NOMO-1 treated with DMSO at 0.1 percent for 48 hours (cell line): ENCODE results near the gene SAFB2.
A peak's percentile ranks its signal among the peaks of the same experiment; 100 is the strongest.

Source experiments
- DNase-seq: peaks from one replicate; lab custom pipeline; 2025; ENCODE audit not compliant: unreplicated experiment; lab: John Stamatoyannopoulos, UW

Gene SAFB2

GRCh38 chr19:5635427-5635826 is 12.9 kb upstream of the SAFB2 start:
- no peak for DNase-seq

DNA sequence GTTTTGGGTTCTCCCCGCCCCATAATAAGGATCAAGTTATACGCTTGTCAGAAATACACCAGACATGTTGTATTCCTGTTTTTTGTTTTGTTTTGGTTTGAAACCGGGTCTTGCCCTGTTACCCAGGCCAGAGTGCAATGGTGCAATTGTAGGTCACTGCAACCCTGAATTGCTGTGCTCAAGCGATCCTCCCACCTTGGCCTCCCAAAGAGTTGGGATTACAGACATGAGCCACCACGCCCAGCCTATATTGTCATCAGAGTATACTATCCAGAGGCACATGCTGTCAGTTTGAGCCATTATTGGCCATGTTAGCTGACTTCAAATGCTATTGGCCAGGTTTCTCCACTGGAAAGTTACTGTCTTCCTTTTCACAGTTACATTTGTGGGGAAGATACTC is 10.1 kb upstream of the SAFB2 start:
- DNase-seq, result no peak

DNA sequence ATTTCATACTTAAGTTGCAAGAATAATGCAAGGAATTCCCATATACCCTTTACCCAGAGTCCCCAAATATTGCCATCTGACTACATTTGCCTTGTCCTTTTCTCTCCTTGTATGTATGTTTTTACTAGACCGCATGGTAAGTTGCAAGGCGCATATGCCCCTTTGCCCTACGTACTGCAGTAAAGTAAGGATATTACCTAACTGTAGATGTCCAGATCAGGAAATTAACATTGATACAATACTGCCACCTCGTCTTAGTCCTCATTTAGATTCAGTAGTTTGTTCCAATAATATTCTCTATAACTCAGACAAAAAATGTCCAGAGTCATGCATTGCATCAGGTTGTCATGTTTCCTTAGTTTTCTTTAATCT is 9.7 kb upstream of the SAFB2 start:
- no peak for DNase-seq

DNA sequence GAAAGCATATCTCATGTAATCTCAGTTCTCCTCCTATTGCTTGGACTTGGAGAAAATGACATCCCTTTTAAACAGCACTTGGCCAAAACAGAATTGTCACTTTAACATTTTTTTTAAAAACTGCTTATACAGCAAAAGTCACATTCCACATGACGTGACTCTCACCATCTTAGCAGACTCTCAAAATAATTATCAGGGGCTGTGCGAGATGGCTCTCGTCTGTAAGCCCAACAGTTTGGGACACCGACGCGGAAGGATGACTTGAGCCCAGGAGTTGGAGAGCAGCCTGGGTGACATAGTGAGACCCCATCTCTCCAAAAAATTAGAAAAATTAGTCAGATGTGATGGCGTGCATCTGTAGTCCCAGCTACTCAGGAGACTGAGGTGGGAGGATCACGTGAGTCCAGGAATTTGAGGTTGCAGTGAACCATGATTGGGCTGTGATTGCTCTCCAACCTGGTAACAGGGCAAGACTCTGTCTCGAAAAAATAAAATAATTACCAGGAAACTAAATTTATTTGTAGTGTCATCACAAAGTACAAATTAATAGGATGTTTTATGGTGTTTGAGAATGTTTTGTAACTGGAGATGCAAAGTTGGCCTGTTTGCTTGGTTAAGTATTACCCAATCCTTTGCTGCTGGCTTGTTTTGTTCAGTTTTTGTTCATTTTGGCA is 9.1 kb upstream of the SAFB2 start:
- no peak for DNase-seq

- DNase-seq, result peak; percentile 80
These were observed 6.4 kb upstream of the SAFB2 start for GRCh38 chr19:5628919-5629481.

- peak; percentile 42 for DNase-seq
These were observed 5.9 kb upstream of the SAFB2 start for GRCh38 chr19:5628461-5628860.

- peak; percentile 96 for DNase-seq
These were observed 4.9 kb upstream of the SAFB2 start for GRCh38 chr19:5627395-5627904.

- DNase-seq, result no peak
These were observed 3.1 kb upstream of the SAFB2 start for GRCh38 chr19:5625641-5626040.

DNA sequence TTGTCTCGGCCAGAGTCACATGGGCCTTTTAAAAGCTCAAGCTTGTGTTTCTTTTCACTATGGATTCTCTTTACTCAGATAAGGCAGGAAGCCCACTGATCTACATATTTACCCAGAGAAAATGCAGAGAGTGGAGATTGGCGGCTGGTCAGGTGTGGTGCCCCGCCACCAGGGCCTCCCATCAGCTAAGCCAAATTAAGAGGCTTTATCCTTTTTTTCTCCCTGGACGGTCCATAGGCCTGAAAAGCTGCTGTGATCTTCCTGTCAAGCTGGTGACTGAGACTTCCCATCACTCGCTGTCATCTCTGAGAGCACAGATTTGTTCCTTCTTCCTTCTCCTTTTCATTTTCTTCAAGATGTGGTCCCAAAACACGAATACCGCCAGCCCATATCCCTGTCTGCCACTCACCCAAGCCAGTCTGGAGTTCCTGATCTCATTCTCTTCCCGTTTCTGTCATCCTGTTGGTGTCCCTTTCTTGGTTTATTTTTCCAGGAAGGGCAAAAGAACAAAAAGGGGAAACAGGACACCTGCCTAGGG is 2.2 kb upstream of the SAFB2 start:
- DNase-seq, result no peak

GRCh38 chr19:5624018-5624663 is 1.6 kb upstream of the SAFB2 start:
- DNase-seq, result no peak

DNA sequence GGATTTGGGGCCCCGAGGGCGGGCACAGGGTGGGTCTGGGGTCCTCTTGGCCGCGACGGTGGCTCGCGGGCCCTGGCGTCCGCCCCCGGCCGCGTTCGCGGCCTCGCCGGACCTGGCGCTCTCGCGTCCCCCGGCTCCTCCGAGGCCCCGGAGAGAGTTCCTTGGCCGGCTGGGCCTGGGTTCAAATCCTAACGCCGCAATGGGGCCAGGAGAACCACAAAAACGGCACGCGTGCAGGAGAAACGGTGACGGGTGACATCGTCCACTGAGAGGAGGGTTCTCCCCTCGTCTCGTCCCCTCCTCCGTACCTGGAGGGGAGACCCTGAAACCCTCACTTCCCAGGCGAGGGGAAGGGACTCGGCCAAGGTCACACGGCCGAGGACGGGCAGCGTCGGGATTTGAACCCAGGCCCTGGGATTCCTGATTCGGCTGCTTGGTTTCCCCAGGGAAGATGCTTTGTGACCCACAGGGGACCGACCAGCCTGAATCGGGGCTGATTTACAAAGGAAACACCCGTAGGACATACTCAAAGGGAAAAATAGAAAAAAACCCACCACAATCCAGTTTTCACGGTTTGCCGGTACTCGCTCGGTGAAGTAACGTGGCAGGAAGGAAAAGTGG is 931 bp upstream of the SAFB2 start:
- DNase-seq, result no peak

DNA sequence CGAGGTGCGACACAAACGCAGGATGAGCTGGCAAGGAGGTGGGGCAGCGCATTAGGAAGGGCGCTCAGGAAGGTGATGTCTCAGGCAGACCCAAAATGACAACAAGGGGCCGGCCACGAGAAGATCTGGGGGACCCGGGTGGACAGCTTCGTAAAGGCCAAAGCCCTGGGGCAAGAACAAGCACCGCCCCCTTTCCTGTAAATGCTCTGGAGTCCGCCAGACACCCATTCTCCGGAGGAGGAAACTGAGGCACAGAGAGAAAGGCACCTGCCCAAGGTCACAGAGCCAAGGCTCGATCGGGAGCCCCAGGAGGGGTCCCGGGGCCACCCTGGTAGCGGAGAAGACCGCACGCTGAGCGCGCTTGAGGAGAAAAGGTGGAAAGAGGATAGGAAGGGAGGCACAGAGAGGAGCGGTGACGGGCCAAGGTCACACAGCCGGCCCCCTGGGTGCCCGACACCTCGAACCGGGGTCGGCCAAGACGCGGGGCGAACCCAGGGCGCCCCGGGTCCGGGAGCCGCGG is 571 bp downstream of the SAFB2 start:
- no peak for DNase-seq

DNA sequence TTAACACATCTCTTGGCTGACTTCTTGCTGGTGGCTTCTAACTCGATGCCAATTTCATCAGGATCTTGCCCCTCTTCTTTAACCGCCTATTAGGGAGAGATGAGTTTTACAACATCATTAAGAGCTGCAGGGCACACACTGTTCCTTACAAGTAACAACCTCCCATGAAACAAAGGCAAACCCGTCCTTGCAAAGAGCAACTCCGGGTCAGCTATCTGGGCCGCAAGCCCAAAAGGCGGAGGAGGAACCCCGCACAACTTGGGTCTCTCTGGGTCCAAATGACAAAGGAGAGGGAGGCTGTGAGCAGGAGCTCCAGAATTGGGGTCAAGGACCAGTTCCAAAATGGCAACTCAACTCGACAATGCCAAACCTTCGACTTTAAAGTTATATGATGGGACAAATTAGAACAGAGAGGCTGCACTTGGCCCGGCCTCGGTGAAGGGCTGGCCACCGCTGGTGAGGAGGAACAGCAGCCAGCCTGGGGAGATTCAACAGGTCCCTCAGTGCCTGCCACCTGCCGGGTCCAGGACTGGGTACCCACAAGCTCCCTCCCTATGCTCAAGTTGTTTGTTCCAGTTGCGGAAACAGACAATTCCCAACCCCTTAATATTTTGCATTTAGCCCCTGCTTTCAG is 1.1 kb downstream of the SAFB2 start:
- DNase-seq, result no peak

DNA sequence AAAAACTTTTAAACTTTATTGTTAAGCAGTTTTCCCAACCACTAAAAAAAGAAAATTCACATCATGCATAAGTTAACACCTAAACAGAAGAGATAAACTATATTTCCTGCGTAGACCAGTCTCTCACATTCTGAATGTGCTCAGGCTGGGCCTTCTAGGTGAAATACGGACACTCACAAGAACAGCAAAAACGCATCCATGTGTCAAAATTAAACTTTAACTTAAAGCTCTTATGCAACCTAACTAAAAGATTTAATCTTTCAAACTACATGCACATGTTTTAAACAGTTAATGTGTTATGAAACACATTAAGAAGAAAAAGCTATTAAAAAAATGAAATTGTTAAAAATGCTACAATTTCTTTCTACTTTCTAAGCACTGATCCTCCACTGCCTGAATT is 2.6 kb downstream of the SAFB2 start:
- no peak for DNase-seq

DNA sequence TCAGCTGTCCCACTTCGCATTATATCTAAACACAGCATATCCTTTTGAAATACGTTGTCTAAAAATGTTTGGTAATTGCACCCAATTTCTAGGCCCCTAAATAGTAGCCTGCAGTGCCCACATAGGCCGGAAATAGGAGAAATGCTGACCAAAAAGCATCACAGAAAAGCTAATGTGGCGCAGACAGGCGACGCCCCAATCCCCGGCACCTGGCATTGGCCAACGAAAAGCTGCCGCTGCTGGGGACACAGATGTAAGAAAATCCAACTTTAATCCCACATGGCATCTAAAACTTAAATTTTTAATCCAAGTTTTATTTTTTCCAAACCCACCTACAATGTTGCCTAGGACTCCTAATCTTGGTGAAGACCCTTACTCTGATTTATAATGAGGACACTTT is 4.0 kb downstream of the SAFB2 start:
- no peak for DNase-seq

DNA sequence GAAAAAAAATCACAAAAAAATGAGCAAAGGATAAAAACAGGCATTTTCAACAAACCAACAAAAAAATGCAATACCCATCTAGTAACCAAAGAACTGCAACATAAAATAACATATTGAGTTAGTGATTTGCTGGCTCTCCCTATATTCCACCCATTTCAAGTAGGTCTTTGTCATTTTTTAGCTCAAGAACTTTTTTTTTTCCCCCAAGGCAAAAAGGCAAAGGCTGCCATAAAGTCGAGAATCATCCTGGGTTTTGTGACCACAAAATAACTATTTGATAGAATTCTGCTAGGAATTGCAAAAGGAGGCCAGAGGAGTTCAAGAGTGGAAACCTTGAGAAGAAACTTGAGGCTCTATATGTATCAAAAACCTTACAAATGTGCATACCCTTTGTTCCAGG is 5.5 kb downstream of the SAFB2 start:
- no peak for DNase-seq

DNA sequence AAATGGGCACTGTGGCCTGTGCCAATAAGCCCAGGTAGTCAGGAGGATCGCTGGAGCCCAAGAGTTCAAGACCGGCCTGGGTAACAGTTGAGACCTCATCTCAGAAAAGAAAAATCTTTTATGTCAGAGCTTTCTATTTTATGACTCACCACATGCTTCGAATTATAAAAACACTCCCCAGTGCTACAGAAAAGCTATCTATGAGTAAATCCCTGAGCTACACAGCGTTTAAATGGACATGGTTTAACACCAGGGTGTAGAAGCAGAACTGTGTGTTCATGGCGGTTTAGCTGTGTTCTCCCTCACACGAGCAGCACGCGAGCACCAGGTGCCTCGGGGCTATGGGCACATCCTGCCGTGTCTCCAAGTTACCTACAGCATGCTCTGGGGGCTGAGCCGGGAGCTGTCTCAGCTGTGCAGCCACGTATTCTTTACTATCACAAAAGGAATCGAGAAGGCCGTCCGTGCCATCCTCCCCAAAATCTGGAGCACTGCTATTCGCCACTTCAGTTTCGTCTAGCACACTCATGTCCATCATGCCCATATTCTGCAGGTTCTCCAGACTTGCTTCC is 6.7 kb downstream of the SAFB2 start:
- no peak for DNase-seq

- DNase-seq, result no peak
These were observed 9.4 kb downstream of the SAFB2 start for GRCh38 chr19:5612891-5613865.

- DNase-seq, result no peak
These were observed 12.6 kb downstream of the SAFB2 start for GRCh38 chr19:5609881-5610448.
